ENCODE measurements around the gene CHIC1. TPM values are rescaled to one million over a fixed set of nuclear protein-coding genes. Genes with fewer than 3 reads are reported as not detected.
"Not testable (repeated sequence)": the region's sequence is repeated elsewhere in the genome, so short reads cannot be mapped to it uniquely, and the experiment has no call there.

CHIC1 gene
- total RNA-seq, 4 donors from 2014 or later: 4.1 to 25.6 (median 18.4) TPM

DNA sequence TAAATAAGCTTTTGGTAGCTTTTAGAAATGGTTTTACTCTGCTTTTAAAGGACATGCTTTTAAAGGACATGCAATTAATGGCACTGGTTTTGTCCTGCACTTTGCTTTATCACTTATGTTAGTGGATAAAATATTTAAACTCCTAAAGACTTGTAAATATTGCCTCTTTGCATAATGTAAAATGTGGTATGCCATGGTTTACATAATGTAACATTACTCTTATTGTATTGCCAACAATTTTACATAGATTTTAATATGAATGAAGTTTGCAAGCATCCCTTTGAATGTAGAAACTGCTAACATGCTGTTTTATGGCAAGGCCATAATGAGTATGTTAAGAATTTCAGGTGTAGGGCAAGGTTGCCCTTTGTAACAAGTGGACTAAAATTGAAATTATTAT, 118.4 kb downstream of the CHIC1 start:
- Histone ChIP-seq H3K36me3 (no peaks in the 10 kb centered on the region), H3K4me1 (no peaks in the 10 kb centered on the region), H3K27ac (no peak overlapping the region), H3K27me3 (no peaks in the 10 kb centered on the region), H3K9me3 (no peaks in the 10 kb centered on the region), H3K4me3 (no peak overlapping the region)
- TF ChIP-seq, protein P1, sequence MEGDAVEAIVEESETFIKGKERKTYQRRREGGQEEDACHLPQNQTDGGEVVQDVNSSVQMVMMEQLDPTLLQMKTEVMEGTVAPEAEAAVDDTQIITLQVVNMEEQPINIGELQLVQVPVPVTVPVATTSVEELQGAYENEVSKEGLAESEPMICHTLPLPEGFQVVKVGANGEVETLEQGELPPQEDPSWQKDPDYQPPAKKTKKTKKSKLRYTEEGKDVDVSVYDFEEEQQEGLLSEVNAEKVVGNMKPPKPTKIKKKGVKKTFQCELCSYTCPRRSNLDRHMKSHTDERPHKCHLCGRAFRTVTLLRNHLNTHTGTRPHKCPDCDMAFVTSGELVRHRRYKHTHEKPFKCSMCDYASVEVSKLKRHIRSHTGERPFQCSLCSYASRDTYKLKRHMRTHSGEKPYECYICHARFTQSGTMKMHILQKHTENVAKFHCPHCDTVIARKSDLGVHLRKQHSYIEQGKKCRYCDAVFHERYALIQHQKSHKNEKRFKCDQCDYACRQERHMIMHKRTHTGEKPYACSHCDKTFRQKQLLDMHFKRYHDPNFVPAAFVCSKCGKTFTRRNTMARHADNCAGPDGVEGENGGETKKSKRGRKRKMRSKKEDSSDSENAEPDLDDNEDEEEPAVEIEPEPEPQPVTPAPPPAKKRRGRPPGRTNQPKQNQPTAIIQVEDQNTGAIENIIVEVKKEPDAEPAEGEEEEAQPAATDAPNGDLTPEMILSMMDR (IDR thresholded peaks at IDR 0.05): no peak
- no peak for TF ChIP-seq POLR2A (IDR thresholded peaks at IDR 0.05)
- intact Hi-C loops (cut with DNase I; ENCODE audit: low total_unique reads): no loop called here
- DNase-seq: no peak

DNA sequence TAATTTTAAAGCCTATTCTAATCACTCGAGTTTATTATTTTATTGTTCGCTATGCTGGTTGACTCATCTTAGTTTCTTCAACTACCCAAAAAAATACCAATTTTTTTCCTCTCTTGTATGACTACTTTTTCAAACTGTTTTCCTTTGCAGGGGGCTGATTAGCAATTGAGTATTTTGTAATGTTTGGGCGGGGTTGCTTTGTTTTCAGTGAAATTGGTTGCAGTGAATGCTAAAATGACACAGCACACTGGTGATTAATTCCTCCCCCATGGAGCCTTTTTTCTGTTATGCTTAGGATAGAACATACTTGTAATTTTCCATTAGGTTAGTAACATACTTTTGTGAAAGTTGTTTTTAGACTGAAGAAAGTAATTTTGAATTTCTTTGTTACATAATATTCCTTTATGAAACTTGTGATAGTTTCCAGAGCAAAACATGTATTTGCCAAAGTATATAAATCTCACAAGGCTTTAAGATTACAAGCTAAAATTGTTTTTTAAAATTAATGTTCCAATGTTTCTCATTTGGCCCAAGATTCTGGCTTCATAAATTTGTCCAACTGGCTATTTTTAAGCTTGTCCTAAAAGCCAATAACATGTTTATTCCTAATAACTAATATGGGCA, 120.4 kb downstream of the CHIC1 start:
- Histone ChIP-seq H3K27ac (no peak overlapping the region), H3K4me1 (no peaks in the 10 kb centered on the region), H3K36me3 (no peaks in the 10 kb centered on the region), H3K27me3 (no peaks in the 10 kb centered on the region), H3K4me3 (no peak overlapping the region), H3K9me3 (no peaks in the 10 kb centered on the region)
- intact Hi-C loops (cut with DNase I; ENCODE audit: low total_unique reads): no loop called here
- no peak for TF ChIP-seq POLR2A (IDR thresholded peaks at IDR 0.05)
- TF ChIP-seq, protein P1 (IDR thresholded peaks at IDR 0.05): no peak
- DNase-seq: no peak

DNA sequence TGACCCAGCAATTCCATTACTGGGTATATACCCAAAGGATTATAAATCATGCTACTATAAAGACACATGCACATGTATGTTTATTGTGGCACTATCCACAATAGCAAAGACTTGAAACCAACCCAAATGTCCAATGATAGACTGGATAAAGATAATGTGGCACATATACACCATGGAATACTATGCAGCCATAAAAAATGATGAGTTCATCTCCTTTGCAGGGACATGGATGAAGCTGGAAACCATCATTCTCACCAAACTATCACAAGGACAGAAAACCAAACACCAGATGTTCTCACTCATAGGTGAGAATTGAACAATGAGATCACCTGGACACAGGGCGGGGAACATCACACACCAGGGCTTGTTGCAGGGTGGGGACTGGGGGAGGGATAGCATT, 144.0 kb downstream of the CHIC1 start:
- H3K4me1 ChIP-seq; DNase-seq; intact Hi-C loops (cut with DNase I; ENCODE audit: low total_unique reads); H3K4me3 ChIP-seq; H3K36me3 ChIP-seq; H3K9me3 ChIP-seq; H3K27ac ChIP-seq; H3K27me3 ChIP-seq: not testable (repeated sequence)

DNA sequence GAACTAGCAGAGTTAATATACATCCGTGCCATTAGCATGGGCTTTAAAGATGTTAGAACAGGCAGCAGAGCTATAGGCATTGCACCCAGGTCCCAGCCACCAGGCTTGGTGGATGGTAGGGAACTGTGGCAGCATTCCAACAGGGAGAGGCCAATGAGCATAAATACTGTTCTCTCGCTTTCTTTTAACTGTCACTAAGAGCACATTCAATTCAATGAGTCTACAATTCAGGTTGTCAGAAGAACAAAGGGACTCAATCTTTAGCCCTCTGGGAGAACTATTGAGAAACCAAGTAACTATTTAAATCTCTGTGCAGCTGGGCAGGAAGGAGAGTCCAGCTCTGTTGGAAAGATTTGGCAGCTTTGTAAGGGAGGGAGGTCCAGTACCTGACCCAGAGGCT, 165.6 kb downstream of the CHIC1 start:
- no peak overlapping the region for H3K4me3 ChIP-seq
- no peaks in the 10 kb centered on the region for H3K9me3 ChIP-seq
- no peaks in the 10 kb centered on the region for H3K27me3 ChIP-seq
- H3K36me3 ChIP-seq: no peaks in the 10 kb centered on the region
- no peak overlapping the region for H3K27ac ChIP-seq
- no peak for DNase-seq
- intact Hi-C loops (cut with DNase I; ENCODE audit: low total_unique reads): no loop called here
- no peak for TF ChIP-seq POLR2A (IDR thresholded peaks at IDR 0.05)
- TF ChIP-seq, protein P1 (IDR thresholded peaks at IDR 0.05): no peak
- no peaks in the 10 kb centered on the region for H3K4me1 ChIP-seq

Other genes starting within 250 kb of the CHIC1 start
- gene CDX4, start 116.1 kb upstream of the CHIC1 start, total RNA-seq: not detected